DND-41 (cell line): Measurements from ENCODE around the gene LIPF.

Experiments
- ATAC-seq: fragments of 200-7000 bp; cut with Tn5 transposase; 3 replicates; pipeline ENCODE4 v1.9.1; 2021; ENCODE audit warnings: low read depth; ENCODE audit not compliant: insufficient read depth
- DNase-seq: peaks from one replicate; pipeline ENCODE4 v3.0.0-alpha.2; 2020
- H2AFZ ChIP-seq: 2 replicates; pipeline ENCODE4 v1.6.0; 2012; ENCODE audit warnings: low read depth, low read length
- H3K27ac ChIP-seq: 2 replicates; pipeline ENCODE4 v1.5.1; 2012; ENCODE audit warnings: low read length, inconsistent platforms
- H3K27me3 ChIP-seq: fragments of 200-600 bp; sonication (generic); 2 replicates; pipeline ENCODE4 v1.6.0; 2012; ENCODE audit warnings: low read length, mild to moderate bottlenecking, inconsistent platforms; ENCODE audit not compliant: insufficient read depth, poor library complexity
- H3K36me3 ChIP-seq: 2 replicates; pipeline ENCODE4 v1.5.1; 2012; ENCODE audit warnings: low read length, inconsistent platforms; ENCODE audit not compliant: insufficient read depth
- H3K4me1 ChIP-seq: 2 replicates; pipeline ENCODE4 v1.5.1; 2012; ENCODE audit warnings: mild to moderate bottlenecking, low read length; ENCODE audit not compliant: insufficient read depth
- H3K4me2 ChIP-seq: 2 replicates; pipeline ENCODE4 v1.6.0; 2012; ENCODE audit warnings: mild to moderate bottlenecking, moderate library complexity, low read length, inconsistent platforms; ENCODE audit not compliant: insufficient read depth
- H3K4me3 ChIP-seq, 2 experiments: fragments of 200-600 bp in 1 of 2; shearing (Covaris generic) in 1 of 2; 2 replicates each; pipeline ENCODE4 v1.5.1; 2012 to 2016; ENCODE audit warnings: inconsistent platforms in 2 of 2, low read length in 2 of 2, mild to moderate bottlenecking in 2 of 2, low read depth in 1 of 2, moderate library complexity in 1 of 2
- H3K79me2 ChIP-seq: 2 replicates; pipeline ENCODE4 v1.6.0; 2012; ENCODE audit warnings: low read length, inconsistent platforms; ENCODE audit not compliant: insufficient read depth
- H3K9ac ChIP-seq: 2 replicates; pipeline ENCODE4 v1.6.0; 2012; ENCODE audit warnings: low read depth, mild to moderate bottlenecking, inconsistent platforms, low read length, moderate library complexity
- H3K9me3 ChIP-seq: 2 replicates; pipeline ENCODE4 v1.5.1; 2012; ENCODE audit warnings: low read length, moderate library complexity, mild to moderate bottlenecking, inconsistent platforms; ENCODE audit not compliant: insufficient read depth, severe bottlenecking
- H4K20me1 ChIP-seq: 2 replicates; pipeline ENCODE4 v1.6.0; 2012; ENCODE audit warnings: low read length; ENCODE audit not compliant: insufficient read depth
- EZH2 ChIP-seq: IDR thresholded peaks from 3 replicates; pipeline ENCODE4 v1.6.1; 2012; ENCODE audit warnings: borderline replicate concordance, low read depth, mild to moderate bottlenecking, moderate library complexity, low read length, inconsistent platforms; ENCODE audit not compliant: severe bottlenecking
- TF ChIP-seq, protein P1 (sequence below): IDR thresholded peaks from 2 replicates; pipeline ENCODE4 v1.5.1; 2012; ENCODE audit warnings: borderline replicate concordance, low read length, moderate library complexity, mild to moderate bottlenecking; ENCODE audit not compliant: poor library complexity, severe bottlenecking; ENCODE audit errors: extremely low read depth

The LIPF gene

DNA sequence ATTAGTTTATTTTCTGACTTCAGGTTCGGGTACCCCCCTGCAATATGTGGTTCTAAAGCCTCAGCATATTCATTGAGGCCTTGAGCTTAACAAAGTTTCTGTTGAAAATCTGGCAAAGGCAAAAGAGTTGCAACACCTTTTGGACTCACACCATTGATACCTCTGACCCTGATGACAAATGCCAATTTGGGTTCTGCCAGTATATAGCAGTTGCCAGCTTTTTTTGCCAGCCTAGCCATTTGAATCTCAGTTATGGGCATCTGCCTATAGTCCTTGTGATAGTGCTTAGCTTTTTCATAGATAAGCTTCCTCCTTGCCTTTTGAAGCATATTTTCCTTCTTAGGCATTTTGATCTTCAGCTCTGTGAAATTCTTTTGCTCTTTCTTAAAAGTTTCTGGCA is 45.7 kb upstream of the LIPF start:
- no peak overlapping the region for H3K4me2 ChIP-seq
- H3K27ac ChIP-seq: no peak overlapping the region
- H4K20me1 ChIP-seq: no peaks in the 10 kb centered on the region
- no peak overlapping the region for H2AFZ ChIP-seq
- ATAC-seq (no peak), DNase-seq (no peak)
- H3K9ac ChIP-seq: no peak overlapping the region
- no peak for TF ChIP-seq EZH2
- TF ChIP-seq, protein P1, sequence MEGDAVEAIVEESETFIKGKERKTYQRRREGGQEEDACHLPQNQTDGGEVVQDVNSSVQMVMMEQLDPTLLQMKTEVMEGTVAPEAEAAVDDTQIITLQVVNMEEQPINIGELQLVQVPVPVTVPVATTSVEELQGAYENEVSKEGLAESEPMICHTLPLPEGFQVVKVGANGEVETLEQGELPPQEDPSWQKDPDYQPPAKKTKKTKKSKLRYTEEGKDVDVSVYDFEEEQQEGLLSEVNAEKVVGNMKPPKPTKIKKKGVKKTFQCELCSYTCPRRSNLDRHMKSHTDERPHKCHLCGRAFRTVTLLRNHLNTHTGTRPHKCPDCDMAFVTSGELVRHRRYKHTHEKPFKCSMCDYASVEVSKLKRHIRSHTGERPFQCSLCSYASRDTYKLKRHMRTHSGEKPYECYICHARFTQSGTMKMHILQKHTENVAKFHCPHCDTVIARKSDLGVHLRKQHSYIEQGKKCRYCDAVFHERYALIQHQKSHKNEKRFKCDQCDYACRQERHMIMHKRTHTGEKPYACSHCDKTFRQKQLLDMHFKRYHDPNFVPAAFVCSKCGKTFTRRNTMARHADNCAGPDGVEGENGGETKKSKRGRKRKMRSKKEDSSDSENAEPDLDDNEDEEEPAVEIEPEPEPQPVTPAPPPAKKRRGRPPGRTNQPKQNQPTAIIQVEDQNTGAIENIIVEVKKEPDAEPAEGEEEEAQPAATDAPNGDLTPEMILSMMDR: no peak
- H3K27me3 ChIP-seq: peaks cover 10% of the 10 kb centered on the region
- H3K9me3 ChIP-seq: no peaks in the 10 kb centered on the region
- H3K79me2 ChIP-seq: no peaks in the 10 kb centered on the region
- H3K4me1 ChIP-seq: no peaks in the 10 kb centered on the region
- no peak overlapping the region for H3K4me3 ChIP-seq
- no peaks in the 10 kb centered on the region for H3K36me3 ChIP-seq

DNA sequence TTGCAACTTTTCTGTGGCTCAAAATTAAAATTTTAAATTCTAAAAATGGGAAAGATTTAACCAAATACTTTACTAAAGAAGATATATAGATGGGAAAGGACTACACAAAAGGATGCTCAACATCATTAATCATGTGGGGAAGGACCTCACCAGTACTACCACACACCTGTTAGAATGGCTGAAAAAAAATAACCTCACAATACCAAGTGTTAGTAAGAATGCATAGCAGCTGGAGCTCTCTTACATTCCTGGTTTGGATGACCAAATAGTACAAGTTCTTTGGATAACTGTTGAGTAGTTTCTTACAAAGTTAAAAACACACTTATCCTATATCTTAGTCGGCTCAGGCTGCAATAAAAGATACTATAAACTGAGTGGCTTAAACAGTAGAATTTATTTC is 43.8 kb upstream of the LIPF start:
- Histone ChIP-seq H3K27me3 (peaks cover 15% of the 10 kb centered on the region), H3K79me2 (no peaks in the 10 kb centered on the region), H3K4me3 (no peak overlapping the region), H3K9ac (no peak overlapping the region), H3K9me3 (no peaks in the 10 kb centered on the region), H3K4me1 (no peaks in the 10 kb centered on the region), H4K20me1 (no peaks in the 10 kb centered on the region), H2AFZ (no peak overlapping the region), H3K36me3 (no peaks in the 10 kb centered on the region), H3K4me2 (no peak overlapping the region), H3K27ac (no peak overlapping the region)
- DNase-seq: no peak
- ATAC-seq: no peak
- no peak for TF ChIP-seq EZH2
- TF ChIP-seq, protein P1: no peak

DNA sequence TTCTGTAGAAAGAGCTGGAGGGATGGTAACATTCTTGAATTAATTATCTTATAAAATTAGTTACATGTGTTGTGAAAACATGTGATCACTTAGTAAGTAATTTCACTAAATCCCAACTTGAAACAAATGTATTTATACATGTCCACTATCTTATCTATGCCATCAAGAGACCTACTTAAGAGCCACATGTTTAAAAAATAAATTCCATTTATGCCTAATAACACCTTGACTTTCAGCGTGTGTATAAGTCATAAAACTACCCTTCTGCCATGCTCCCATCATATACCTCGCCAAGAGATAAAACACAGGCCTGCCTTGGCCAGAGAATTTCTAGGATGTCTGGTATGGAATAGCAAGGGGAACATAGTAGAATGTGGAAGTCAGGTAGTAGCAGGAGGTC is 40.4 kb upstream of the LIPF start:
- TF ChIP-seq, protein P1: no peak
- no peak for TF ChIP-seq EZH2
- H2AFZ ChIP-seq: no peak overlapping the region
- ATAC-seq (no peak), DNase-seq (no peak)
- no peak overlapping the region for H3K27ac ChIP-seq
- H3K36me3 ChIP-seq: no peaks in the 10 kb centered on the region
- no peaks in the 10 kb centered on the region for H3K79me2 ChIP-seq
- no peak overlapping the region for H3K4me3 ChIP-seq
- H3K4me1 ChIP-seq: no peaks in the 10 kb centered on the region
- H3K4me2 ChIP-seq: no peak overlapping the region
- H4K20me1 ChIP-seq: no peaks in the 10 kb centered on the region
- no peak overlapping the region for H3K9ac ChIP-seq
- no peaks in the 10 kb centered on the region for H3K9me3 ChIP-seq
- H3K27me3 ChIP-seq: peaks cover 15% of the 10 kb centered on the region

DNA sequence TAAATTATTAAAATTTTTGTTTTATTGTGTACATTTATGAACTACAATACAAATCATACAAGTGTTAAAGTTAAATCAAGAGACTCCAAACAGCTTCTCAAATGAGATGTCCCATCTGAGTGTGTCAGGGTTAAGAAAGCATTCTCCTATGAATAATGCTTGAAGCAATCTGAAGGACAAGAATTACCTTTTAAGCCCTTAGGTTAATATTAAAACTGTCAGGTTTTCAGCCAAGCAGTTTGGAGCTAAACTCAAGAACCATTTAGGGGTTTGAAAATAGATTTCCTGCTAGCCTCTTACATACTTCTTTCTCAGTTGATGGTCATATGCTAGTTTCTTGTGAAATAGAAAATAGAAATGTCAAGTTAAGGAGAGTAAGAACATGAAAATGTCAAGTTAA is 39.4 kb upstream of the LIPF start:
- no peak for ATAC-seq
- no peaks in the 10 kb centered on the region for H4K20me1 ChIP-seq
- H2AFZ ChIP-seq: no peak overlapping the region
- H3K4me2 ChIP-seq: no peak overlapping the region
- no peaks in the 10 kb centered on the region for H3K9me3 ChIP-seq
- H3K4me3 ChIP-seq: no peak overlapping the region
- H3K27me3 ChIP-seq: peaks cover 15% of the 10 kb centered on the region
- no peak overlapping the region for H3K27ac ChIP-seq
- no peaks in the 10 kb centered on the region for H3K4me1 ChIP-seq
- no peaks in the 10 kb centered on the region for H3K79me2 ChIP-seq
- DNase-seq: no peak
- H3K36me3 ChIP-seq: no peaks in the 10 kb centered on the region
- TF ChIP-seq EZH2: no peak
- TF ChIP-seq, protein P1: no peak
- H3K9ac ChIP-seq: no peak overlapping the region
